MCF 10A (cell line): ENCODE measurements around the gene KLHL26. TPM values are rescaled to one million over a fixed set of nuclear protein-coding genes. Genes with fewer than 3 reads are reported as not detected.

ENCODE experiments used
- BruUV-seq: library from RNA; stranded (reverse); fragments of 400-500 nt; replicated peaks from 2 replicates; lab custom pipeline; 2021; lab: Mats Ljungman, UMichigan
- CTCF ChIA-PET: fragments of 300-600 bp; sonication (Branson Sonifier 250); formaldehyde crosslinking; extraction: SDS; loops from one replicate; lab custom pipeline; 2021; ENCODE audit warnings: antibody characterized with exemption, inconsistent platforms; lab: Yijun Ruan, JAX
- POLR2A ChIA-PET: fragments of 300-600, 350-650 bp; sonication (Branson Sonifier 250); formaldehyde crosslinking; extraction: SDS; loops from one replicate; lab custom pipeline; 2020; ENCODE audit warnings: antibody characterized with exemption, inconsistent platforms; lab: Yijun Ruan, JAX
- DNase-seq: peaks from one replicate; pipeline ENCODE4 v3.0.0-alpha.2; 2018; ENCODE audit not compliant: unreplicated experiment
- H3K27ac Mint-ChIP-seq: one replicate; pipeline ENCODE4 v1.8.0; 2022; ENCODE audit warnings: mild to moderate bottlenecking, low read depth, mixed read lengths; ENCODE audit not compliant: unreplicated experiment
- H3K27me3 Mint-ChIP-seq: one replicate; pipeline ENCODE4 v1.8.0; 2022; ENCODE audit warnings: mixed read lengths; ENCODE audit not compliant: insufficient read depth, unreplicated experiment
- H3K36me3 Mint-ChIP-seq: one replicate; pipeline ENCODE4 v1.8.0; 2022; ENCODE audit warnings: mild to moderate bottlenecking, moderate library complexity, mixed read lengths; ENCODE audit not compliant: insufficient read depth, unreplicated experiment
- H3K4me1 Mint-ChIP-seq: one replicate; pipeline ENCODE4 v1.8.0; 2022; ENCODE audit warnings: mixed read lengths; ENCODE audit not compliant: insufficient read depth, unreplicated experiment
- H3K4me3 Mint-ChIP-seq: one replicate; pipeline ENCODE4 v1.8.0; 2022; ENCODE audit warnings: mild to moderate bottlenecking, moderate library complexity, mixed read lengths; ENCODE audit not compliant: unreplicated experiment
- H3K9me3 Mint-ChIP-seq: one replicate; pipeline ENCODE4 v1.8.0; 2022; ENCODE audit warnings: mixed read lengths; ENCODE audit not compliant: unreplicated experiment
- CTCF ChIP-seq: fragments of 200-600 bp; IDR thresholded peaks from one replicate; pipeline ENCODE4 v1.8.0; 2022; ENCODE audit warnings: antibody characterized with exemption, mild to moderate bottlenecking; ENCODE audit not compliant: unreplicated experiment
- intact Hi-C: fragments of 100-400 bp; cut with micrococcal nuclease; formaldehyde crosslinking; loops from 2 replicates; pipeline ENCODE4 v1.14.1; 2022
- total RNA-seq: library from RNA; stranded (reverse); gene quantifications from 2 replicates; pipeline ENCODE4 v1.2.3, GENCODE V29; 2022

The KLHL26 gene
- total RNA-seq, 1 experiment from 2014 or later, result 6.6 TPM

DNA sequence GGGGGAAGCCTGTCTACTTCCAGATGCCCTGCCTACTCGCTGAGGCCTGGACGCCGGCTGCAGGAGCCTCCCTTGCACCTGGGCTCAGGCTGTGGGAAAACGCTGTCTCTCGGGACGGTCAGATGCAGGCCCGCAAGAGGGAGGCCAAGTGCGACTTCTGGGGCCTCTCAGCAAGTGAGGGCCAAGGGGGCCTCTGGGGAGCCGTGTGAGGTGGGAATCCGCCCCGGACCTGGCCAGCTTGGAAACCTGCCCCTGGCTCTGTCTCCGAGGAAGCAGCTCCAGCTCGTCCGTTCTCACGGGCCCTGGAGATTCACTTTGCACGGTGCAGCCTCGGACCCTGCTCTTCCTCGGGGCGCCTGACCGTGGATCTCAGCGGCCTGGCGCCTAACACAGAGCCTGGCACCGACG is 35.2 kb downstream of the KLHL26 start:
- no peaks in the 10 kb centered on the region for H3K27me3 Mint-ChIP-seq
- H3K27ac Mint-ChIP-seq, result no peak overlapping the region
- ChIA-PET CTCF (interaction anchor here (0.7 to 2.5 kb wide), 2 partner anchors 83 to 696 kb away, joined by 3 to 9 read pairs; partner anchors contain the start of gene REX1BD), POLR2A (no interaction called here)
- H3K4me3 Mint-ChIP-seq, result no peak overlapping the region
- intact Hi-C loops, result loop anchor here (10.0 kb wide), 1 partner anchor 197 kb away; no protein-coding TSS in a partner anchor
- no TSS peak for BruUV-seq
- H3K36me3 Mint-ChIP-seq, result peaks cover 18% of the 10 kb centered on the region
- no peak for DNase-seq
- H3K4me1 Mint-ChIP-seq, result peaks cover under 1% of the 10 kb centered on the region
- TF ChIP-seq CTCF, result no peak
- H3K9me3 Mint-ChIP-seq, result no peaks in the 10 kb centered on the region

GRCh38 chr19:18672606-18673337 is 35.9 kb downstream of the KLHL26 start:
- no peak overlapping the region for H3K27ac Mint-ChIP-seq
- no peaks in the 10 kb centered on the region for H3K27me3 Mint-ChIP-seq
- peaks cover 18% of the 10 kb centered on the region for H3K36me3 Mint-ChIP-seq
- no peaks in the 10 kb centered on the region for H3K9me3 Mint-ChIP-seq
- peak; percentile 23 for TF ChIP-seq CTCF
- CTCF ChIA-PET, result interaction anchor here (0.6 to 2.5 kb wide), 4 partner anchors 23 to 1239 kb away, joined by 3 to 9 read pairs (median 4); partner anchors contain the start of gene REX1BD
- peak; percentile 26 for DNase-seq
- H3K4me3 Mint-ChIP-seq, result no peak overlapping the region
- POLR2A ChIA-PET, result interaction anchor here (0.6 kb wide), 1 partner anchor 207 kb away, joined by 4 read pairs; no protein-coding TSS in a partner anchor
- no TSS peak for BruUV-seq
- H3K4me1 Mint-ChIP-seq, result peaks cover 5% of the 10 kb centered on the region
- intact Hi-C loops, result loop anchor here (10.0 kb wide), 1 partner anchor 198 kb away; no protein-coding TSS in a partner anchor

- DNase-seq, result no peak
- Mint-ChIP-seq H3K9me3 (no peaks in the 10 kb centered on the region), H3K4me3 (no peak overlapping the region), H3K4me1 (peaks cover 12% of the 10 kb centered on the region), H3K27me3 (no peaks in the 10 kb centered on the region), H3K27ac (no peak overlapping the region), H3K36me3 (peaks cover 20% of the 10 kb centered on the region)
- CTCF ChIA-PET, result interaction anchor here (0.6 to 0.8 kb wide), 3 partner anchors 82 to 183 kb away, joined by 3 to 6 read pairs (median 3); no protein-coding TSS in a partner anchor
- POLR2A ChIA-PET, result no interaction called here
- no peak for TF ChIP-seq CTCF
- intact Hi-C loops, result loop anchor here (5.0 to 10.0 kb wide), 3 partner anchors 37 to 200 kb away; partner anchors contain the start of genes KLHL26 and REX1BD
- BruUV-seq, result no TSS peak
These were observed 37.8 kb downstream of the KLHL26 start for GRCh38 chr19:18674616-18675015.

GRCh38 chr19:18675779-18676178 is 39.0 kb downstream of the KLHL26 start:
- ChIA-PET POLR2A (no interaction called here), CTCF (interaction anchor here (0.6 to 2.2 kb wide), 6 partner anchors 83 to 180 kb away, joined by 3 to 18 read pairs (median 6); no protein-coding TSS in a partner anchor)
- Mint-ChIP-seq H3K36me3 (peaks cover 10% of the 10 kb centered on the region), H3K4me3 (no peak overlapping the region), H3K27ac (no peak overlapping the region), H3K27me3 (no peaks in the 10 kb centered on the region), H3K9me3 (no peaks in the 10 kb centered on the region), H3K4me1 (peaks cover 12% of the 10 kb centered on the region)
- intact Hi-C loops, result loop anchor here (5.0 to 10.0 kb wide), 3 partner anchors 38 to 201 kb away; partner anchors contain the start of genes KLHL26 and REX1BD
- peak; percentile 44 for DNase-seq
- TF ChIP-seq CTCF, result peak; percentile 35
- BruUV-seq, result no TSS peak
